ENCODE data around the gene TM9SF1. TPM values are rescaled to one million over a fixed set of nuclear protein-coding genes. Genes with fewer than 3 reads are reported as not detected.

Gene TM9SF1
- total RNA-seq, 1 donor from 2014 or later: 37.3 TPM

DNA sequence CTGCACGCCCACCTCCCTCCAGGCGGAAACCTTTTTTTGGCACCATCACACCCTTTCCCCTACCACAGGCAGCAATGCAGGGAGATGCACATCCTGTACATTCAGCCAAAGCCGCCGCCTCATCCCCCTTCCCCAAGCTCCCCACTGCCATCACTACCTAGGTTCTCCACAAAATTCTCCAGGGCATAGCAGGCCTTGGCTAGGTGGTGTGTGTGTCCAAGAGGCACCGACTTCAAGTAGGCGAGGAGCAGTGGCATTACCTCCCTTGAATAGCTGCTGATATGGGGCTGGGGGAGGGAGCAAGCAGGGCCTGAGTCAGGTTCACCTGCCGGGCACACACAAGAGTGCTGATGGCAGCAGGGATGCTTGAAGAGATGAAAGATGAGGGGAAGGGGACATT is 10.2 kb downstream of the TM9SF1 start:
- intact Hi-C loops (cut with DNase I): no loop called here
- H3K27ac ChIP-seq: no peak overlapping the region
- peaks cover 0 to 44% of the 10 kb centered on the region in 2 donors for H3K36me3 ChIP-seq
- peaks cover 19% of the 10 kb centered on the region for H3K4me1 ChIP-seq
- no peak overlapping the region for H3K4me3 ChIP-seq
- H3K9me3 ChIP-seq: no peaks in the 10 kb centered on the region
- TF ChIP-seq POLR2A (IDR thresholded peaks at IDR 0.05) (no peak), POLR2AphosphoS5 (IDR thresholded peaks at IDR 0.05; ENCODE audit: insufficient read depth in 1 of 2, low read depth in 1 of 2) (no peak)
- TF ChIP-seq, protein P1, sequence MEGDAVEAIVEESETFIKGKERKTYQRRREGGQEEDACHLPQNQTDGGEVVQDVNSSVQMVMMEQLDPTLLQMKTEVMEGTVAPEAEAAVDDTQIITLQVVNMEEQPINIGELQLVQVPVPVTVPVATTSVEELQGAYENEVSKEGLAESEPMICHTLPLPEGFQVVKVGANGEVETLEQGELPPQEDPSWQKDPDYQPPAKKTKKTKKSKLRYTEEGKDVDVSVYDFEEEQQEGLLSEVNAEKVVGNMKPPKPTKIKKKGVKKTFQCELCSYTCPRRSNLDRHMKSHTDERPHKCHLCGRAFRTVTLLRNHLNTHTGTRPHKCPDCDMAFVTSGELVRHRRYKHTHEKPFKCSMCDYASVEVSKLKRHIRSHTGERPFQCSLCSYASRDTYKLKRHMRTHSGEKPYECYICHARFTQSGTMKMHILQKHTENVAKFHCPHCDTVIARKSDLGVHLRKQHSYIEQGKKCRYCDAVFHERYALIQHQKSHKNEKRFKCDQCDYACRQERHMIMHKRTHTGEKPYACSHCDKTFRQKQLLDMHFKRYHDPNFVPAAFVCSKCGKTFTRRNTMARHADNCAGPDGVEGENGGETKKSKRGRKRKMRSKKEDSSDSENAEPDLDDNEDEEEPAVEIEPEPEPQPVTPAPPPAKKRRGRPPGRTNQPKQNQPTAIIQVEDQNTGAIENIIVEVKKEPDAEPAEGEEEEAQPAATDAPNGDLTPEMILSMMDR (IDR thresholded peaks at IDR 0.05): no peak
- no peak for DNase-seq (ENCODE audit: extremely low spot score in 2 of 2)
- H3K27me3 ChIP-seq: no peaks in the 10 kb centered on the region

DNA sequence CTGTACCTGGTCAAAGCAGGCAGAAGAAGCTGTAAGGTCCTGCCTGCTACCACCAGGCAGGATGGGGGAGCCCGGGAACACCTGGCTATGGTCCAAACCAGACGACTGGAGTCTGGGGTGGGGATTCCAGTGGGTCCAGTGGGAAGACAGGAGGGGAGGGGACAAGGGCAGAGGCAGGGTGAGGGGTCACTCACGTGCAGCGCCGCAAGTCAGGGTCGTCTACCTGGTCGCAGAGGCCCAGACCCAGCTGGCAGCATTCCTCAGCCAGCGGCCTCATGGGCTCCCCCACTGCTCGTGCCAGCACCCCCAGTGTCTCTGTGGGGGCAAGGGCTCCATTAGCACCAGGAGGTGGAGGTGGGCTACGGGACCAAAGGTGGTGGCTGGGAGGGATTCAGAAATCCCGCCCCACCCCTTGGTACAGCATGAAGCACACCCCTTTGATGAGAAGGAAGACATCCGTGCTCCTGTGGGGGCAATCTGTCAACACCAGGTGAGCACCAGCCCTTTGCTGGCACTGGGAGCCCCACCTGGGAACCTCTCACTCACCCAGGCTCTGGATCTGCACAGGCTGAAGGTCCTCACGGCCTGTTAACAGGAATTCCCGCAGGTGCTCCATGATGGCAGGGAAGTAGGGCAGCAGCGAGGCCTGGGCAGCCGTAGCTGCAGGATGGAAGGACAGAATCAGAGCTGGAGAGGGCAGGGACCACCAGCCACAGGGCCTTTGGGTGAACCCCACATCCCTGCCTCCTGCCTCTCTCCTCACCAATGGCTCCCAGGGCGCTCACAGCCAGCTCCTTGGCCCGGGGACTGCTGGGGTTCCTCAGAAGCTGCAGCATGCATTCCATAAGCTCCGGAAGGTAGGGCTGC is 10.9 kb downstream of the TM9SF1 start:
- no peak for DNase-seq (ENCODE audit: extremely low spot score in 2 of 2)
- Histone ChIP-seq H3K36me3 (peaks cover 0 to 40% of the 10 kb centered on the region in 2 donors), H3K4me3 (no peak overlapping the region), H3K4me1 (peaks cover 26% of the 10 kb centered on the region), H3K9me3 (no peaks in the 10 kb centered on the region), H3K27ac (no peak overlapping the region), H3K27me3 (no peaks in the 10 kb centered on the region)
- intact Hi-C loops (cut with DNase I): no loop called here
- TF ChIP-seq POLR2AphosphoS5 (IDR thresholded peaks at IDR 0.05; ENCODE audit: insufficient read depth in 1 of 2, low read depth in 1 of 2) (no peak), POLR2A (IDR thresholded peaks at IDR 0.05) (no peak)
- TF ChIP-seq, protein P1 (IDR thresholded peaks at IDR 0.05): no peak

DNA sequence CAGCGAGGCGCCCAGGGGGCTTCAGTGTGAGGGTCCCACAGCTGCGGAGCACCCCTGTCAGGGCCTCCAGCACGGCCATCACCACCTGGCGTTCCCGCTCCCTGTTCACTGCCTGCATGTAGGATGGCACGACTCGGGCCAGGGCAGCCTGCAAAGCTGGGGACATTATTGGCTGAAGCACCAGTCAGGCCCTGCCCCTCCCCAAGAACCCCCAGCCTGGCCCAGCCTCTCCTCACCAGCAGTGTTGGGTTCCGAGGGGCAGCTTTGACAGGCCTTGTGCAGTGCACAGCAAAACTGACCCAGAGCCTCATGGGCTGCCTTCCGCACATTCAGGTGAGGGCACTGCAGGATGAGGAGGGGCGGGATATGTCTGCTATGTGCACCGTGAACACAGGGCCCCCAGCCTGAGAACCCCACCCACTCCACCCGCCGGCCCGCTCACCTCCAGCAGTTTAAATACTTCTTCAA is 12.2 kb downstream of the TM9SF1 start:
- no peak overlapping the region for H3K27ac ChIP-seq
- DNase-seq (ENCODE audit: extremely low spot score in 2 of 2): no peak
- H3K4me3 ChIP-seq: no peak overlapping the region
- intact Hi-C loops (cut with DNase I): no loop called here
- no peaks in the 10 kb centered on the region for H3K27me3 ChIP-seq
- H3K36me3 ChIP-seq: peaks cover 0 to 40% of the 10 kb centered on the region in 2 donors
- no peak for TF ChIP-seq POLR2AphosphoS5 (IDR thresholded peaks at IDR 0.05; ENCODE audit: insufficient read depth in 1 of 2, low read depth in 1 of 2)
- TF ChIP-seq POLR2A (IDR thresholded peaks at IDR 0.05): no peak
- TF ChIP-seq, protein P1 (IDR thresholded peaks at IDR 0.05): no peak
- H3K4me1 ChIP-seq: peaks cover 24% of the 10 kb centered on the region
- no peaks in the 10 kb centered on the region for H3K9me3 ChIP-seq

DNA sequence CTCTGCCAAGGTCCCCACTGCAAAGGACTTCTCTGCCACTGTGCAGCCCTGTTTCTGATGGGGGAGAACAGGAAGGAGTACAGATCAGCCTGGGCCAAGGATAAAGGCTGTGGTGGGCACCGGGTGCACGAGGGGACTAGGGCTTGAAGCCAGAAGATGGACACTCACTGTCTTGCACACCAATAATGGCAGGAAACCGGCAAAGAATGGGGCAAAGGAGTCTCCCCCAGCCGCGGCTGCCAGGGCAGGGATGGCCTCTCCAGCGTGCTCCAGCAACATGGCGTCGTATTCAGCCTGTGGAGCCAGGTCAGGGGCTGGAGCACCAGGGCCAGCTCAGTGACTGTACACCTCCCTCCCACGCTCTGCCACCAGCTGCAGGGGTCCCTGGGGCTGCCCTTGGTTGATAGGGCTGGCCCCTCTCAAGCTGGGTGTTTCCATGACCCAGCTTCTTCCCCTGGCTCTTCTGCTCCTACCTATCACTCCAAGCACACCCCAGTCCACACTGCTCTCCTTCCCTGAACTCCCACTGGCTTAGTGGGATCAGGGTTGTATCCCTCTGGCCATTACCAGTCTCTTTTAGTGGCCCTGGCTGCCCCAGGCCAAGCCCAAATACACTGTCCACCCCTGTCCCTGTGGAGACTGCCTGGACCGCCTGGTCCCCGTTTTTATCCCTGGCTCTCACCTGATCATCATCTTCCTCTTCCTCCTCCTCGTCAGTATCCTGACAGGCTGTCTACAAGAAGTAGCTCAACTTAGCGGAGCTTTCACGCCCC is 12.9 kb downstream of the TM9SF1 start:
- intact Hi-C loops (cut with DNase I): no loop called here
- Histone ChIP-seq H3K4me3 (no peak overlapping the region), H3K36me3 (peaks cover 0 to 40% of the 10 kb centered on the region in 2 donors), H3K4me1 (peaks cover 16% of the 10 kb centered on the region), H3K9me3 (no peaks in the 10 kb centered on the region), H3K27me3 (no peaks in the 10 kb centered on the region), H3K27ac (no peak overlapping the region)
- no peak for TF ChIP-seq POLR2A (IDR thresholded peaks at IDR 0.05)
- no peak for TF ChIP-seq POLR2AphosphoS5 (IDR thresholded peaks at IDR 0.05; ENCODE audit: insufficient read depth in 1 of 2, low read depth in 1 of 2)
- TF ChIP-seq, protein P1 (IDR thresholded peaks at IDR 0.05): no peak
- DNase-seq (ENCODE audit: extremely low spot score in 2 of 2): no peak
